ENCODE measurements around the gene HDDC3. TPM values are rescaled to one million over a fixed set of nuclear protein-coding genes. Genes with fewer than 3 reads are reported as not detected.

Gene HDDC3
- total and polyA plus RNA-seq, 11 donors: 10.9 to 19.9 (median 15.2) TPM

DNA sequence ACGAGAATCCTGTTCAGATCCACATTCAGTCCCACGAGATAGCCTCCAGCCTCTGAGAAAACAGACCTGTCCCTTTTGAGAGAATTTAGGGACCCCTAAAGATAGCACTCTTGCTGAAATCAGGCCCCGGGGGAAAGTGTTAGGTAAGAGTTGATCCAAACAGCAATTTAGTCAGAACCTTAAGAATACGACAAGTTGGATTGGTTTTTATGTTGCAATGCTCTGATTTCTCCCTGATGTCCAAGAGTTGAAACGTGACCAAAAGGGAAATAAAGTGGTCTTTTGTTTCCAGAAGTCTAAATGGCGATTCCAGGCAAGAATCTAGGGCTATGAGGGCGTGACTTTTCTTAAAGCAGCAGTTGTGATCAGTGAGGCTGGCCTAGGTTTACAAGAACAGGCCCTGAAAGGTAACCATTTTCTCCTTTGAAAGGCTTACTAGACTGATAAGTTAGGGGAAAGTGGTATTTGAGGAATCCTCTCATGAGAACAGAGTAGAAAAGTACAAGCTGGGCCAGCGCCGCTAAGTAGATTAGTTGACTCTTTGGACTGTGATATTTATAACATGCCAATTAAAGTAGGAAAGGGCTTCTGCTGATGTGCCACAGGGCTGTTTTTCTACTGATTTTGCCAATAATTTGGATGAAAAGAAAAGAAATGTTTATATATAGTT, 24.4 kb downstream of the HDDC3 start:
- 49 to 53% (median 50%) methylated on average over 7 to 9 of the region's 9 CpGs for WGBS, 4 donors
- H3K4me3 ChIP-seq: no peak overlapping the region
- H3K9me3 ChIP-seq: no peaks in the 10 kb centered on the region
- H3K36me3 ChIP-seq: peaks cover 8 to 82% (median 74%) of the 10 kb centered on the region in 9 donors
- no peaks in the 10 kb centered on the region for H3K27me3 ChIP-seq
- TF ChIP-seq, protein P1, sequence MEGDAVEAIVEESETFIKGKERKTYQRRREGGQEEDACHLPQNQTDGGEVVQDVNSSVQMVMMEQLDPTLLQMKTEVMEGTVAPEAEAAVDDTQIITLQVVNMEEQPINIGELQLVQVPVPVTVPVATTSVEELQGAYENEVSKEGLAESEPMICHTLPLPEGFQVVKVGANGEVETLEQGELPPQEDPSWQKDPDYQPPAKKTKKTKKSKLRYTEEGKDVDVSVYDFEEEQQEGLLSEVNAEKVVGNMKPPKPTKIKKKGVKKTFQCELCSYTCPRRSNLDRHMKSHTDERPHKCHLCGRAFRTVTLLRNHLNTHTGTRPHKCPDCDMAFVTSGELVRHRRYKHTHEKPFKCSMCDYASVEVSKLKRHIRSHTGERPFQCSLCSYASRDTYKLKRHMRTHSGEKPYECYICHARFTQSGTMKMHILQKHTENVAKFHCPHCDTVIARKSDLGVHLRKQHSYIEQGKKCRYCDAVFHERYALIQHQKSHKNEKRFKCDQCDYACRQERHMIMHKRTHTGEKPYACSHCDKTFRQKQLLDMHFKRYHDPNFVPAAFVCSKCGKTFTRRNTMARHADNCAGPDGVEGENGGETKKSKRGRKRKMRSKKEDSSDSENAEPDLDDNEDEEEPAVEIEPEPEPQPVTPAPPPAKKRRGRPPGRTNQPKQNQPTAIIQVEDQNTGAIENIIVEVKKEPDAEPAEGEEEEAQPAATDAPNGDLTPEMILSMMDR (IDR thresholded peaks at IDR 0.05): no peak
- TF ChIP-seq POLR2A (IDR thresholded peaks at IDR 0.05): no peak
- ATAC-seq (peak in 2 of 4 donors; percentile 15 to 31), DNase-seq (no peak)
- intact Hi-C loops (cut with DNase I): no loop called here
- peak overlapping the region; percentile 26 to 86 (median 70) for H3K27ac ChIP-seq
- H3K4me1 ChIP-seq: peaks cover 3 to 50% (median 29%) of the 10 kb centered on the region in 12 donors

- peaks cover under 1 to 73% (median 66%) of the 10 kb centered on the region in 9 donors for H3K36me3 ChIP-seq
- H3K4me3 ChIP-seq: no peak overlapping the region
- WGBS, 4 donors: 54 to 75% (median 63%) methylated on average over 15 of the region's 15 CpGs
- peak overlapping the region in 11 of 12 donors; percentile 33 to 86 (median 71) for H3K27ac ChIP-seq
- H3K9me3 ChIP-seq: no peaks in the 10 kb centered on the region
- intact Hi-C loops (cut with DNase I): no loop called here
- ATAC-seq: no peak
- peaks cover 3 to 51% (median 29%) of the 10 kb centered on the region in 12 donors for H3K4me1 ChIP-seq
- no peak for DNase-seq
- TF ChIP-seq, protein P1 (IDR thresholded peaks at IDR 0.05): no peak
- TF ChIP-seq POLR2A (IDR thresholded peaks at IDR 0.05): no peak
- no peaks in the 10 kb centered on the region for H3K27me3 ChIP-seq
These were observed 25.2 kb downstream of the HDDC3 start for GRCh38 chr15:90907051-90907660.

- Histone ChIP-seq H3K4me1 (peaks cover 3 to 58% (median 35%) of the 10 kb centered on the region in 12 donors), H3K9me3 (no peaks in the 10 kb centered on the region), H3K27me3 (no peaks in the 10 kb centered on the region), H3K36me3 (peaks cover 0 to 65% (median 57%) of the 10 kb centered on the region in 9 donors), H3K4me3 (no peak overlapping the region), H3K27ac (peak overlapping the region in 5 of 12 donors; percentile 59 to 86 (median 74))
- TF ChIP-seq, protein P1 (IDR thresholded peaks at IDR 0.05): no peak
- TF ChIP-seq POLR2A (IDR thresholded peaks at IDR 0.05): no peak
- no peak for ATAC-seq
- intact Hi-C loops (cut with DNase I): no loop called here
- no peak for DNase-seq
- 95 to 99% (median 97%) methylated on average over 10 to 11 of the region's 11 CpGs for WGBS, 4 donors
These were observed 26.0 kb downstream of the HDDC3 start for GRCh38 chr15:90906181-90906849.

All from heart left ventricle (tissue), 16 donors.